HuH-7 (cell line): ENCODE results near the gene NOVA2.

Experiments used
- DNase-seq: peaks from one replicate; pipeline ENCODE4 v3.0.0; 2011; ENCODE audit warnings: low spot score

NOVA2 gene

GRCh38 chr19:45973553-45974338, at the start of gene NOVA2:
TSS of gene NOVA2 (minus strand) at chr19:45973865. CDS start at chr19:45973351, 514 bp downstream.
- peak; percentile 59 for DNase-seq

GRCh38 chr19:46023311-46023779, 49.7 kb upstream of the NOVA2 start:
- no peak for DNase-seq

GRCh38 chr19:46022431-46023310, 49.0 kb upstream of the NOVA2 start, which contains the start of gene PGLYRP1:
TSS of gene PGLYRP1 (minus strand) at chr19:46023053. CDS start at chr19:46023021, 32 bp downstream.
- no peak for DNase-seq

GRCh38 chr19:46022061-46022430, 48.4 kb upstream of the NOVA2 start:
- no peak for DNase-seq

- DNase-seq = no peak
These were observed 47.9 kb upstream of the NOVA2 start for GRCh38 chr19:46021531-46022041.

- no peak for DNase-seq
These were observed 47.1 kb upstream of the NOVA2 start for GRCh38 chr19:46020819-46021125.

- no peak for DNase-seq
These were observed 45.6 kb upstream of the NOVA2 start for GRCh38 chr19:46019270-46019669.

GRCh38 chr19:46018729-46019251, 45.1 kb upstream of the NOVA2 start:
- DNase-seq = no peak

GRCh38 chr19:46017874-46018675, 44.4 kb upstream of the NOVA2 start:
- DNase-seq = no peak

GRCh38 chr19:46017095-46017429, 43.4 kb upstream of the NOVA2 start:
- DNase-seq = no peak

- DNase-seq = peak; percentile 90
These were observed 42.9 kb upstream of the NOVA2 start for GRCh38 chr19:46016426-46017094.

- no peak for DNase-seq
These were observed 42.2 kb upstream of the NOVA2 start for GRCh38 chr19:46015687-46016425.

- DNase-seq = no peak
These were observed 41.4 kb upstream of the NOVA2 start for GRCh38 chr19:46014941-46015686.

GRCh38 chr19:46014534-46014933, 40.9 kb upstream of the NOVA2 start:
- no peak for DNase-seq

GRCh38 chr19:46009530-46010510, 36.2 kb upstream of the NOVA2 start:
- DNase-seq = peak; percentile 82

GRCh38 chr19:46006411-46006810, 32.7 kb upstream of the NOVA2 start:
- no peak for DNase-seq

- no peak for DNase-seq
These were observed 29.1 kb upstream of the NOVA2 start for GRCh38 chr19:46002678-46003275.
